ENCODE measurements around the gene FAM234A. TPM values are rescaled to one million over a fixed set of nuclear protein-coding genes. Genes with fewer than 3 reads are reported as not detected.

The FAM234A gene
- total RNA-seq, 1 donor from 2014 or later, result 11.3 TPM

Other genes starting within 250 kb of the FAM234A start
- gene POLR3K, start 181.2 kb upstream of the FAM234A start, total RNA-seq, result 4.7 and 5.8 TPM in 2 replicates
- gene SNRNP25, start 181.0 kb upstream of the FAM234A start, total RNA-seq, result 9.0 and 14.1 TPM in 2 replicates
- 10.3 and 20.6 TPM in 2 replicates for gene RHBDF1, start 162.2 kb upstream of the FAM234A start, total RNA-seq
- 91.1 and 107 TPM in 2 replicates for gene MPG, start 156.6 kb upstream of the FAM234A start, total RNA-seq
- 6.8 TPM in 2 replicates for gene NPRL3, start 96.1 kb upstream of the FAM234A start, total RNA-seq
- not detected in 2 replicates for gene HBZ, start 82.2 kb upstream of the FAM234A start, total RNA-seq
- not detected in 2 replicates for gene HBM, start 68.8 kb upstream of the FAM234A start, total RNA-seq
- gene HBA2, start 61.9 kb upstream of the FAM234A start, total RNA-seq, result not detected in 2 replicates
- not detected in 2 replicates for gene HBA1, start 58.1 kb upstream of the FAM234A start, total RNA-seq
- not detected in 2 replicates for gene HBQ1, start 54.4 kb upstream of the FAM234A start, total RNA-seq
- gene LUC7L, start 5.4 kb upstream of the FAM234A start, total RNA-seq, result 28.5 and 29.5 TPM in 2 replicates
- gene RGS11, start 41.1 kb downstream of the FAM234A start, total RNA-seq, result 0.26 TPM in 1 of 2 replicates, not detected in the other
- 0.51 TPM in 1 of 2 replicates, not detected in the other for gene ARHGDIG, start 45.8 kb downstream of the FAM234A start, total RNA-seq
- under 0.01 TPM in 1 of 2 replicates, not detected in the other for gene PDIA2, start 48.3 kb downstream of the FAM234A start, total RNA-seq
- 49.0 and 49.5 TPM in 2 replicates for gene AXIN1, start 117.9 kb downstream of the FAM234A start, total RNA-seq
- 104 and 113 TPM in 2 replicates for gene MRPL28, start 135.7 kb downstream of the FAM234A start, total RNA-seq
- 44.2 and 46.3 TPM in 2 replicates for gene PGAP6, start 147.2 kb downstream of the FAM234A start, total RNA-seq
- 35.3 and 64.0 TPM in 2 replicates for gene NME4, start 162.4 kb downstream of the FAM234A start, total RNA-seq
- 3.7 and 7.6 TPM in 2 replicates for gene DECR2, start 167.1 kb downstream of the FAM234A start, total RNA-seq
- gene RAB11FIP3, start 190.8 kb downstream of the FAM234A start, total RNA-seq, result 9.6 and 10.5 TPM in 2 replicates